ENCODE data around the gene TCF7.

The TCF7 gene

GRCh38 chr5:134113363-134113889, 1.1 kb upstream of the TCF7 start:
- DNase-seq (ENCODE audit: low read depth, low spot score): no peak

GRCh38 chr5:134114886-134115805, 665 bp downstream of the TCF7 start:
- no peak for DNase-seq (ENCODE audit: low read depth, low spot score)

- DNase-seq (ENCODE audit: low read depth, low spot score): no peak
These were observed 1.3 kb downstream of the TCF7 start for GRCh38 chr5:134115806-134116175.

GRCh38 chr5:134116286-134116685, 1.8 kb downstream of the TCF7 start:
- no peak for DNase-seq (ENCODE audit: low read depth, low spot score)

- DNase-seq (ENCODE audit: low read depth, low spot score): no peak
These were observed 2.6 kb downstream of the TCF7 start for GRCh38 chr5:134116789-134117761.

- no peak for DNase-seq (ENCODE audit: low read depth, low spot score)
These were observed 3.8 kb downstream of the TCF7 start for GRCh38 chr5:134118212-134118835.

- DNase-seq (ENCODE audit: low read depth, low spot score): no peak
These were observed 5.2 kb downstream of the TCF7 start for GRCh38 chr5:134119720-134120119.

- DNase-seq (ENCODE audit: low read depth, low spot score): no peak
These were observed 6.1 kb downstream of the TCF7 start for GRCh38 chr5:134120386-134121138.

- no peak for DNase-seq (ENCODE audit: low read depth, low spot score)
These were observed 8.0 kb downstream of the TCF7 start for GRCh38 chr5:134122530-134122929.

GRCh38 chr5:134123360-134123759, 8.9 kb downstream of the TCF7 start:
- DNase-seq (ENCODE audit: low read depth, low spot score): no peak

- DNase-seq (ENCODE audit: low read depth, low spot score): no peak
These were observed 10.0 kb downstream of the TCF7 start for GRCh38 chr5:134124289-134125038.

GRCh38 chr5:134125039-134126015, 10.8 kb downstream of the TCF7 start:
- no peak for DNase-seq (ENCODE audit: low read depth, low spot score)

GRCh38 chr5:134127376-134127861, 12.9 kb downstream of the TCF7 start:
- DNase-seq (ENCODE audit: low read depth, low spot score): no peak

- no peak for DNase-seq (ENCODE audit: low read depth, low spot score)
These were observed 13.6 kb downstream of the TCF7 start for GRCh38 chr5:134127988-134128647.

- DNase-seq (ENCODE audit: low read depth, low spot score): no peak
These were observed 14.1 kb downstream of the TCF7 start for GRCh38 chr5:134128648-134128995.

- no peak for DNase-seq (ENCODE audit: low read depth, low spot score)
These were observed 15.1 kb downstream of the TCF7 start for GRCh38 chr5:134129411-134130238.

GRCh38 chr5:134130239-134130945, 15.9 kb downstream of the TCF7 start:
- no peak for DNase-seq (ENCODE audit: low read depth, low spot score)
